ES-I3 (cell line): Measurements from ENCODE around the gene AGO1.
A peak's percentile ranks its signal among the peaks of the same experiment; 100 is the strongest.

Experiments
- H3K36me3 ChIP-seq: 2 replicates; pipeline ENCODE4 v1.6.1; 2013; ENCODE audit warnings: mild to moderate bottlenecking, low read length, control low read depth, moderate library complexity; ENCODE audit not compliant: insufficient read depth
- H3K4me1 ChIP-seq: 2 replicates; pipeline ENCODE4 v1.6.1; 2013; ENCODE audit warnings: mild to moderate bottlenecking, control low read depth, low read length; ENCODE audit not compliant: insufficient read depth
- H3K9ac ChIP-seq: 2 replicates; pipeline ENCODE4 v1.6.1; 2013; ENCODE audit warnings: low read depth, mild to moderate bottlenecking, low read length, moderate library complexity
- H3K9me3 ChIP-seq: 2 replicates; pipeline ENCODE4 v1.6.1; 2013; ENCODE audit warnings: mild to moderate bottlenecking, low read length, moderate library complexity; ENCODE audit not compliant: control insufficient read depth, insufficient read depth

AGO1 gene

DNA sequence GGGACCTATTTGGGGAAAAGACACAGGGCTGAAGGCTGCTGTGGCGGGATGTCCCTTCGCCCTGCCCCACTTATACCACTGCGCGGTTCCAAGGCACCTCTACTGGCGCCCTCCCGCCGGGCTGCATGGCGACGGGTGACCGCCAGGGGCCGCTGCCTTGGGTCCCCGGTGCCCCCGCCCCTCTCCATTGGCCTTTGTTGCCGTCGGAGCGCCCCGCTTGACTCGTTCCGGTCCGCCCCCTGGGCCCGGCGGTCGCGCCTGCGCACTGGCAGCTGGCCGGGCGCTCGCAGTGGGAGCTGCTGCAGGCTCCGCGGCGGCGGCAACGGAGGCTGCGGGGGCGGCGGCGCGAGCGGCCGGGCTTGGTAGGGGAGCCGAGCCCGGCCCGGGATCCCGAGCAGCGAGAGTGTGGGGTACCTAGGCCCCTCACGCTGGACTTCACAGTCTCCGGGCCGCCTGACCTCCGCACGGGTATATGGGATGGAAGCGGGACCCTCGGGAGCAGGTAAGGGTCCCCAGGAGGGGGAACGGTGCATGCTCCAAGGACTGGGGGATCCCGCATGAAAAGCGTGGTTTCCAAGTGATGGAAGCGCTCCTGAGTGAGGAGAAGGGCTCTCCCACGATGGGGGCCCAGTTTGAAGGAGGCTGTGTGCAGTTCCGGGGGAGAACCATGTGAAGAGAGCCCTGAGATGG, at the start of gene AGO1:
Gene AGO1 (plus strand): TSS at position 265 of the 690 bp plus-strand sequence. CDS start 213 bp downstream, at position 478.
- Histone ChIP-seq H3K9ac (peak within 1 kb of the TSS; percentile 94), H3K36me3 (no peaks in the 10 kb centered on the region), H3K9me3 (no peaks in the 10 kb centered on the region), H3K4me1 (peaks cover 32% of the 10 kb centered on the region)

DNA sequence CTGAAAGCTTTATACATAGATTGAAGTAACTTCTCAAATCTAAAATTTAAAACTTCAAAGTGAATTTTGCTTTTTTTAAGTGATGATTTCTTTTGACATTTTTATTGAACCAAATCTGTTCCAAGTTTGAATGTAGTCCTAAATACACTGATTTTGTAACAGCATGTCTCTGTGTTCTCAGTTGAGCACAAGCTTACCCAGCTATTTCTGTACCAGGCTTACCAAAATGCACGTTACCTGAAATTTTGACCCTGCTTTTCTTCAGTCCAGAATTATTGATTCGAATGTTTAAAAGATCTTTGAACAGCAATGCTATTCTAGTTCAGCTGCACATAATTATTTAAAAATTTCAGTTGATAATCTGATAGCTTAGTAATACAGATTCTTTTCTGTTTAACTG, 49.6 kb upstream of the AGO1 start:
- Histone ChIP-seq H3K4me1 (no peaks in the 10 kb centered on the region), H3K9ac (no peak overlapping the region), H3K9me3 (no peaks in the 10 kb centered on the region), H3K36me3 (peaks cover 8% of the 10 kb centered on the region)

DNA sequence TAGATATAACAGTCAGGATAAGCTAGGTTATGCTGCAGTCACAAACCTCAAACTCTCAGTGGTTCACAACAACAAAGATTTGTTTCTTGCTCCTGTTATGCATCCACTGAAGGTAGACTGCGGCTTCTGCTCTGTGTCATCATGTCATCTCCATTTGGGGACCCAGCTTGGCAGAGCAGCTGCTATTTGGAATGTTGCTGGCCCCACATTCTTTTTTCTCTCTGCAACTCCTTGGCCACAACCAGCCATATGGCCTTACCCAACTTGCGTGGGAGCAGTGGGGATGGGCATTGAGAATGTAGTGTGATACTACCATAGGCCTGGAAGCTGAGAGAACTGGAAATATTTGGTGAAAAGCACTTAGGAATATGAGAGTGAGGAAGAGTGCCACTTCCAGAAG, 48.8 kb upstream of the AGO1 start:
- peaks cover 8% of the 10 kb centered on the region for H3K36me3 ChIP-seq
- H3K9ac ChIP-seq: no peak overlapping the region
- H3K9me3 ChIP-seq: no peaks in the 10 kb centered on the region
- no peaks in the 10 kb centered on the region for H3K4me1 ChIP-seq

- H3K9me3 ChIP-seq: no peaks in the 10 kb centered on the region
- no peak overlapping the region for H3K9ac ChIP-seq
- H3K36me3 ChIP-seq: peaks cover 8% of the 10 kb centered on the region
- H3K4me1 ChIP-seq: no peaks in the 10 kb centered on the region
Observed at GRCh38 chr1:35835398-35835797, 47.6 kb upstream of the AGO1 start.

DNA sequence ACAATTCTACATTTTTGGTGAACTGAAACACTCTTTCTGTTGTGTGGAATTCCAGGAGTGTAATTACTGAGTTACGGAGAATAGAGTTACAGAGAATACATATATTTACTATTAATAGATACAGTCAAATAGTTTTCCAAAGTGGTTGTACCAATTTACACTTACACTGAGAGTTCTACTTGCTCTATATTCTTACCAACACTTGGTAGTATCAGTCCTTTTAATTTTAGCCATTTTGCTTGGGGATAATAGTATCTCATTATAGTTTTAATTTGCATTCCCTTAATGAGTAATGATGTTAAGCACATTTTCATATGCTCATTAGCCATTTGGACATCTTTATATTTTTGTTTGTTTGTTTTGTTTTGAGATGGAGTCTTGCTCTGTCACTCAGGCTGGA, 46.3 kb upstream of the AGO1 start:
- Histone ChIP-seq H3K4me1 (no peaks in the 10 kb centered on the region), H3K9ac (no peak overlapping the region), H3K36me3 (peaks cover 14% of the 10 kb centered on the region), H3K9me3 (no peaks in the 10 kb centered on the region)

DNA sequence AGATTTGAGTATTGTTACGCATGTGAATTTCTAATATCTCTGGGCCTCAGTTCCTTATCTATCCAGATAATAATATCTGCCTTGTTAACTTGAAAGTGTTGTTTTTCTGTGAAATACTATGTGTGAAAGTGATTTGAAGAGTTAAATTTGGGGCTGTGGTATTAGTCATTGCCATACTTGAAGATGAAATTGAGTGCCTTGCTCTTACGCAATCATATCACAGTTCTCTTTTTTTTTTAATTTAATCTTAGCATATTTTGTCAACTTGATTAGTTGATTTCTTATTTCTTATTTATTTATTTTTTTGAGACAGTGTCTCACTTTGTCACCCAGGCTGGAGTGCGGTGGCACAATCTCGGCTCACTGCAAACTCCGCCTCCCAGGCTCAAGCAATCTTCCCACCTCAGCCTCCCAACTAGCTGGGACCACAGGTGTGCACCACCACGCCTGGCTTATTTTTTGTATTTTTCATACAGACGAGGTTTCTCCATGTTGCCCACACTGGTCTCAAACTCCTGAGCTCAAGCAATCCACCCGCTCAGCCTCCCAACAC, 44.2 kb upstream of the AGO1 start:
- Histone ChIP-seq H3K36me3 (peaks cover 14% of the 10 kb centered on the region), H3K4me1 (no peaks in the 10 kb centered on the region), H3K9me3 (no peaks in the 10 kb centered on the region), H3K9ac (no peak overlapping the region)

- no peak overlapping the region for H3K9ac ChIP-seq
- H3K9me3 ChIP-seq: no peaks in the 10 kb centered on the region
- H3K36me3 ChIP-seq: peaks cover 6% of the 10 kb centered on the region; the same call in 1 of the 2 replicates
- H3K4me1 ChIP-seq: peaks cover 3% of the 10 kb centered on the region; the same call in 1 of the 2 replicates
Observed at GRCh38 chr1:35844826-35845225, 38.2 kb upstream of the AGO1 start.

DNA sequence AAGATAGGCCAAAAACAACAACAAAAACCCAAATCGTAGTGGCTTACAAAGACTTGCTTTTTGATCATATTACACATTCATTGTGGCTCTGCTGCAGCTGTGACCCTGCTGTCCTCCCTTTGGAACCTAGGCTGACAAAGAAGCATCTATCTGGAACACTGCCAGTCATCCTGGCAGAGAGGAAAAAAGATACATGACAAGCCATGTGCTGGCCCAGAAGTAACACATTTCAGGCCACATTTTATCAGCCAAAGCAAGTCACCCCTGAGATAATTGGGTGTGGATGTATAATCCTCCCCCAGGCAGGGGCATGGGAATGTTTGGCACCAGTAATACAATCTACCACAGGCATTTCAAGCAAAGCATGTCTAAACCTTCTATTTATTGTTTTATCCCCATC, 37.2 kb upstream of the AGO1 start:
- Histone ChIP-seq H3K4me1 (peaks cover 9% of the 10 kb centered on the region; the same call in 1 of the 2 replicates), H3K36me3 (peaks cover 5% of the 10 kb centered on the region; the same call in 1 of the 2 replicates), H3K9me3 (no peaks in the 10 kb centered on the region), H3K9ac (no peak overlapping the region)

GRCh38 chr1:35847935-35848565, 35.0 kb upstream of the AGO1 start:
- H3K4me1 ChIP-seq: peaks cover 9% of the 10 kb centered on the region; the same call in 1 of the 2 replicates
- H3K9me3 ChIP-seq: no peaks in the 10 kb centered on the region
- H3K9ac ChIP-seq: no peak overlapping the region
- H3K36me3 ChIP-seq: no peaks in the 10 kb centered on the region; the same call in 1 of the 2 replicates

DNA sequence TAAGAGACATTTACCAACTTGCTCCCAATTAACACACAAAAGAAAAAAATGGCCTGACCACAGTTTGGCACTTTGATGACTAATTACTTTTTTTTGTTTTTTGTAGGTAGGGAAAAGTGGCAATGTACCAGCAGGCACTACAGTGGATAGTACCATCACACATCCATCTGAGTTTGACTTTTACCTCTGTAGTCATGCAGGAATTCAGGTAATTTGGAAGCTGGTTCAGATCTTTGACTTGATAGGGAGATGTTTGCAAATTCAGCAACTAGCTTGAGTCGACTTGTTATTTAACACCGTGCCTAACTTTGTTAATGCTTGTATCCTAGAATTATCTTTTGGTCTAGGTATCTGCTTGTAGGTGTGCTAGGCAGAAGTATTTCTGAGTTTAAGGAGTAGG, 33.0 kb upstream of the AGO1 start:
- peaks cover 12% of the 10 kb centered on the region for H3K36me3 ChIP-seq
- no peak overlapping the region for H3K9ac ChIP-seq
- H3K4me1 ChIP-seq: peaks cover 13% of the 10 kb centered on the region; the same call in 1 of the 2 replicates
- H3K9me3 ChIP-seq: no peaks in the 10 kb centered on the region

- Histone ChIP-seq H3K9ac (no peak overlapping the region), H3K9me3 (no peaks in the 10 kb centered on the region), H3K36me3 (peaks cover 12% of the 10 kb centered on the region), H3K4me1 (peaks cover 13% of the 10 kb centered on the region; the same call in 1 of the 2 replicates)
Observed at GRCh38 chr1:35850716-35851115, 32.3 kb upstream of the AGO1 start.

DNA sequence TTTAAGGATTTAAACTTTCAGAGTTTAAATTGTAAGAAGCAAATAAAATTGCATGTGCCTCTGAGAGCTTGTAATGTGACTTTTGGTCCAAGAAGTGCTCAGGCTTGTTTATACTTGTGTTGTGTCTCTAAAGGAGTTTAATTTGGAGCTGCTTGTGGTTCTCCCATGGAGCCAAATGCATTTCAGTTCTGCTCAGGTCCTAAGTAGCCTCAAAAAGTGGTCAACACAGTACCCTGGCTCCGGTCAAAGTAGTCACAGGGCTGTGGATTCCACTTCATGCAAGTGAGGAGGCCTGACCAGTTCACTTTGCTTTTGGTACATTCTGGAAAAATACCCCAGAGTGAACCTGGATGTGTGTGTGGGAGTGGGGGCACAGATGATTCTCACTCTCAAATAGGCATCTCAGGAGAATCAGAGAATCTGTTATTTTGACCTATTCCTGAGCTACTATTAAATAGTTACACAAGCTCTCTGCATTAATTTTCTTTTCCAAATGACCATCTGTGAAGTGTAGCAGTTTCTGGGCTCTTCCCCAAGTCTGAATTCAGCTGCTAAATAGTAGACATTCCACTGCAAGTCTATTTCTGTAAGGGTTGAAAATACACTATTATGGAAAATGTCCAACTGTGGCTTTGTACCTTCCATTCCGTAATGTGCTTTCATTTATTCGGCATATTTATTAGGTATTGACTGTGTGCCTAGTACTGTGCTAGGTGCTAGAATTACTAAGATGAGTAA, 31.7 kb upstream of the AGO1 start:
- Histone ChIP-seq H3K4me1 (peaks cover 13% of the 10 kb centered on the region; the same call in 1 of the 2 replicates), H3K9me3 (no peaks in the 10 kb centered on the region), H3K9ac (no peak overlapping the region), H3K36me3 (peaks cover 12% of the 10 kb centered on the region)

GRCh38 chr1:35852241-35852640, 30.8 kb upstream of the AGO1 start:
- Histone ChIP-seq H3K9me3 (no peaks in the 10 kb centered on the region), H3K9ac (no peak overlapping the region), H3K4me1 (peaks cover 13% of the 10 kb centered on the region; the same call in 1 of the 2 replicates), H3K36me3 (peaks cover 12% of the 10 kb centered on the region)

DNA sequence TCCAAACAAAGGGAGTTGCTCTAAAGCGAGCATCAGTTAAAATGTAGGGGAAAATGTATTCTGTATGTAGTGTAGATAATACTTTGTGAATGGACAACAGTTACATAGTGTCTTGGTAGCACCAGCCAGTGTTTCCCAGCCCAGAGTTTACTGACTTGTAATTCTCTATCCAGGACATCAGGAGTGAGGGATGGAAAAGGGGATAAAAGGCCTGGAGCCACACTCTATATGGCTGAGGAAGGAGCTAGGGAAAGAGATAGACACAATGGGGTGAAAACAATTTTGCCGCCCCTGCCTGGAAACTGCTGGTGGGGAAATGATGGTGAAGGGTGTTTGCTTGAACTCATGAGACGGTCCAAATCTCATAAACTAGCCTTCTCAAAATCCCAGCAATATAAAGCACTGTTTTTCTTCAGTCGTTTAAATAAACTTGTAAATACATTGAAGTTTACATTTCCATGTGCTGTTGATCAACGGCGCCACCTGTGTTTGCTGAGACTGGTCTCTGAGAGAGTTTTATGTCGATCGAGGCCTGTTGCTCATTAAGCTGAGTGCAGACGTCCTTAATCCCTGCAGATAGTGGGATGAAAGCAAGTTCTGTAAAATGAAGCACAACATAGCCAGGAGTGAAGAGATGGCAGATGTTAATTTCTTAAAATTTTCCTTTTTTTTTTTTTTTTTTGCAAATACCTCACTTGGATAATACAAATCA, 27.9 kb upstream of the AGO1 start:
- H3K36me3 ChIP-seq: peaks cover 12% of the 10 kb centered on the region
- H3K9me3 ChIP-seq: no peaks in the 10 kb centered on the region
- no peak overlapping the region for H3K9ac ChIP-seq
- peaks cover 6% of the 10 kb centered on the region; the same call in 1 of the 2 replicates for H3K4me1 ChIP-seq
